HL-60 (cell line): ENCODE measurements around the gene TIMELESS.

Experiments used
- DNase-seq, 2 experiments: peaks; one replicate each; pipeline ENCODE4 v3.0.0-alpha.2; 2010 to 2020; ENCODE audit warnings: low read depth in 1 of 2, low spot score in 1 of 2
- H3K27ac ChIP-seq: fragments of 250-450 bp; sonication (Bioruptor Pico); replicated peaks from 2 replicates; pipeline ENCODE4 v1.5.1; 2020; ENCODE audit warnings: mild to moderate bottlenecking, moderate library complexity
- H3K27me3 ChIP-seq: fragments of 250-450 bp; sonication (Bioruptor Pico); 2 replicates; pipeline ENCODE4 v1.5.1; 2021; ENCODE audit warnings: mild to moderate bottlenecking, moderate library complexity; ENCODE audit not compliant: insufficient read depth, poor library complexity, severe bottlenecking
- H3K4me3 ChIP-seq: replicated peaks from 2 replicates; pipeline ENCODE4 v1.5.1; 2011; ENCODE audit warnings: mild to moderate bottlenecking, control low read depth, low read length; ENCODE audit not compliant: insufficient read depth
- GABPA ChIP-seq: IDR thresholded peaks from 2 replicates; pipeline ENCODE4 v1.6.1; 2012; ENCODE audit warnings: low read depth
- POLR2AphosphoS5 ChIP-seq: IDR thresholded peaks from 2 replicates; pipeline ENCODE4 v1.6.1; 2012; ENCODE audit warnings: low read depth
- SPI1 ChIP-seq: IDR thresholded peaks from 2 replicates; pipeline ENCODE4 v1.6.1; 2012; ENCODE audit warnings: low read depth, mild to moderate bottlenecking, borderline replicate concordance
- TF ChIP-seq, protein P1 (sequence below): IDR thresholded peaks from 2 replicates; pipeline ENCODE4 v1.6.1; 2012; ENCODE audit warnings: low read depth; ENCODE audit not compliant: insufficient replicate concordance
- TF ChIP-seq, protein P2 (sequence below): IDR thresholded peaks from one replicate; pipeline ENCODE4 v1.5.1; 2011; ENCODE audit warnings: low read length, control low read depth, inconsistent platforms; ENCODE audit not compliant: insufficient read depth

Gene TIMELESS

DNA sequence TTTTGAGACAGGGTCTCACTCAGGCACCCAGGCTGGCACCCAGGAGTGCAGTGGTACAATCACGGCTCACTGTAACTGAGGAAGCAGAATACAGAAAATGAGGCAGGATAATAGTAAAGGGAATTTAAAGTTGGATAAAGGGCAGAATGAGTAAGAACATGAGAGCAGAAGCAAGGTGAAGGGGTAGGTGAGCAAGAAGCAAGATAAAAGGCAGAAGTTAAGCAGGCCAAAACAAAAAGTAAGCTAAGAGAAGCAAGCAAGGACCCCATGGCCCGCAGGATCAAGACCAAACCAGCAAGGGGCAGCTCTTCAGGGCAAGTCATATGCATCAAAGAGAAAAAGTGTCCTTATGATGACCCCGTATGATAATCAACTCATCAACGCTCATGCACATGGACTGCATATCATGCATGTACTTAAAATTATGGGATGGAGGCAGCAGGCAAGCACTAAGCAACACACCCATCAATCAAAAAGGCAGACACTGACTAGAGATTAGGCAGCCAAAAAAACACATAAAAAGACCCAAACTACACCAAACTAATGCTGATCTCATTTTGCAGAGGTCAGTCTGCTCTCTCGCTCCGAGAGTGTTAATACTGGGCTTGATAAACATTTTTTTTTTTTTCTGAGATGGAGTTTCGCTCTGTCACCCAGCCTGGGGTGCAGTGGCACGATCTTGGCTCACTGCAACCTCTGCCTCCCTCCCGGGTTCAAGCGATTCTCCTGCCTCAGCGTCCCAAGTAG, 11.6 kb downstream of the TIMELESS start:
- no peak overlapping the region for H3K27ac ChIP-seq
- TF ChIP-seq, protein P1, sequence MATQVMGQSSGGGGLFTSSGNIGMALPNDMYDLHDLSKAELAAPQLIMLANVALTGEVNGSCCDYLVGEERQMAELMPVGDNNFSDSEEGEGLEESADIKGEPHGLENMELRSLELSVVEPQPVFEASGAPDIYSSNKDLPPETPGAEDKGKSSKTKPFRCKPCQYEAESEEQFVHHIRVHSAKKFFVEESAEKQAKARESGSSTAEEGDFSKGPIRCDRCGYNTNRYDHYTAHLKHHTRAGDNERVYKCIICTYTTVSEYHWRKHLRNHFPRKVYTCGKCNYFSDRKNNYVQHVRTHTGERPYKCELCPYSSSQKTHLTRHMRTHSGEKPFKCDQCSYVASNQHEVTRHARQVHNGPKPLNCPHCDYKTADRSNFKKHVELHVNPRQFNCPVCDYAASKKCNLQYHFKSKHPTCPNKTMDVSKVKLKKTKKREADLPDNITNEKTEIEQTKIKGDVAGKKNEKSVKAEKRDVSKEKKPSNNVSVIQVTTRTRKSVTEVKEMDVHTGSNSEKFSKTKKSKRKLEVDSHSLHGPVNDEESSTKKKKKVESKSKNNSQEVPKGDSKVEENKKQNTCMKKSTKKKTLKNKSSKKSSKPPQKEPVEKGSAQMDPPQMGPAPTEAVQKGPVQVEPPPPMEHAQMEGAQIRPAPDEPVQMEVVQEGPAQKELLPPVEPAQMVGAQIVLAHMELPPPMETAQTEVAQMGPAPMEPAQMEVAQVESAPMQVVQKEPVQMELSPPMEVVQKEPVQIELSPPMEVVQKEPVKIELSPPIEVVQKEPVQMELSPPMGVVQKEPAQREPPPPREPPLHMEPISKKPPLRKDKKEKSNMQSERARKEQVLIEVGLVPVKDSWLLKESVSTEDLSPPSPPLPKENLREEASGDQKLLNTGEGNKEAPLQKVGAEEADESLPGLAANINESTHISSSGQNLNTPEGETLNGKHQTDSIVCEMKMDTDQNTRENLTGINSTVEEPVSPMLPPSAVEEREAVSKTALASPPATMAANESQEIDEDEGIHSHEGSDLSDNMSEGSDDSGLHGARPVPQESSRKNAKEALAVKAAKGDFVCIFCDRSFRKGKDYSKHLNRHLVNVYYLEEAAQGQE = no peak
- TF ChIP-seq SPI1 (no peak), GABPA (no peak), POLR2AphosphoS5 (no peak)
- TF ChIP-seq, protein P2, sequence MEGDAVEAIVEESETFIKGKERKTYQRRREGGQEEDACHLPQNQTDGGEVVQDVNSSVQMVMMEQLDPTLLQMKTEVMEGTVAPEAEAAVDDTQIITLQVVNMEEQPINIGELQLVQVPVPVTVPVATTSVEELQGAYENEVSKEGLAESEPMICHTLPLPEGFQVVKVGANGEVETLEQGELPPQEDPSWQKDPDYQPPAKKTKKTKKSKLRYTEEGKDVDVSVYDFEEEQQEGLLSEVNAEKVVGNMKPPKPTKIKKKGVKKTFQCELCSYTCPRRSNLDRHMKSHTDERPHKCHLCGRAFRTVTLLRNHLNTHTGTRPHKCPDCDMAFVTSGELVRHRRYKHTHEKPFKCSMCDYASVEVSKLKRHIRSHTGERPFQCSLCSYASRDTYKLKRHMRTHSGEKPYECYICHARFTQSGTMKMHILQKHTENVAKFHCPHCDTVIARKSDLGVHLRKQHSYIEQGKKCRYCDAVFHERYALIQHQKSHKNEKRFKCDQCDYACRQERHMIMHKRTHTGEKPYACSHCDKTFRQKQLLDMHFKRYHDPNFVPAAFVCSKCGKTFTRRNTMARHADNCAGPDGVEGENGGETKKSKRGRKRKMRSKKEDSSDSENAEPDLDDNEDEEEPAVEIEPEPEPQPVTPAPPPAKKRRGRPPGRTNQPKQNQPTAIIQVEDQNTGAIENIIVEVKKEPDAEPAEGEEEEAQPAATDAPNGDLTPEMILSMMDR = no peak
- DNase-seq = no peak

DNA sequence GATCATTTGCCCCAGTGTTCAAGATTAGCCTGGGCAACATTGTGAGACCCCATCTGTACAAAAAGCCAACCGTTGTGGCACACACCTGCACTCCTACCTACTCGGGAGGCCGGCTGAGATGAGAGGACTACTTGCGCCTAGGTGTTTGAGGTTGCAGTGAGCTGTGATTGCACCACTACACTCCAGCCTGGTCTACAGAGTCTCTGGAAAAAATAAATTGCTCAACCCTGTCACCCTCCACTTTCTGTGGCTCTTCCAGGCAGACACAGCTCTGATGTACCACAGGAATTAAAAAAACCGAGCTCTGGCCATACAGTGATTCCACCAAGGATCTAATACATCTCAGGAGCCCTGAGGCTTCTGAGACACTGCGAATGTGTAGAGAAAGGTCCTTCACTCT, 14.4 kb downstream of the TIMELESS start:
- H3K4me3 ChIP-seq = no peak overlapping the region
- TF ChIP-seq, protein P1 = no peak
- TF ChIP-seq GABPA = no peak
- no peak for TF ChIP-seq POLR2AphosphoS5
- TF ChIP-seq, protein P2 = no peak
- no peak for TF ChIP-seq SPI1
- H3K27me3 ChIP-seq = no peaks in the 10 kb centered on the region
- no peak overlapping the region for H3K27ac ChIP-seq
- DNase-seq = no peak

More for the DNA sequence above, 11.6 kb downstream of the TIMELESS start:
- Histone ChIP-seq H3K4me3 (no peak overlapping the region), H3K27me3 (no peaks in the 10 kb centered on the region)

DNA sequence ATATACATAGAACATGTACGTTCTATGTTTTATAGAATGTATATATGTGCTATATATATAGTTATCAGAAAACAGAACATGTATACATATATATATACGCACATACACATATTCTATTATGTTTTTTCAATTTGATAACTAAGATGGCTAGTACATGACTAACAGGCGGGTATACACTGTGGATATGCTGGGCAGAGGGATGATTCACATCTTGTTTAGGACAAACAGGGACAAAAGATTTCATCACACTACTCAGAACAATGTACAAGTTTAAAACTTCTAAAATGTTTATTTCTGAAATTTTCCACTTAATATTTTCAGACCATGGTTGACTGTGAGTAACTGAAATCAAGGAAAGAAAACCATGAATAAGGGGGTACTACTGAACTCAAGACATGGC, 17.4 kb downstream of the TIMELESS start:
- TF ChIP-seq, protein P1 = no peak
- TF ChIP-seq, protein P2 = no peak
- TF ChIP-seq SPI1 = no peak
- no peak for TF ChIP-seq GABPA
- no peak for TF ChIP-seq POLR2AphosphoS5
- Histone ChIP-seq H3K27ac (no peak overlapping the region), H3K27me3 (no peaks in the 10 kb centered on the region), H3K4me3 (no peak overlapping the region)
- DNase-seq = no peak
